ENCODE measurements around the gene OR52B2. TPM values are rescaled to one million over a fixed set of nuclear protein-coding genes. Genes with fewer than 3 reads are reported as not detected.

Gene OR52B2
- total RNA-seq, result not detected in 2 replicates

GRCh38 chr11:6170226-6170625, at the start of gene OR52B2:
OR52B2 (minus strand) TSS chr11:6170326; CDS start chr11:6170326, 0 bp downstream.

GRCh38 chr11:6205366-6205765, 35.2 kb upstream of the OR52B2 start, which contains the start of gene C11orf42:
C11orf42 (plus strand) TSS chr11:6205557; CDS start chr11:6205616, 59 bp downstream.

DNA sequence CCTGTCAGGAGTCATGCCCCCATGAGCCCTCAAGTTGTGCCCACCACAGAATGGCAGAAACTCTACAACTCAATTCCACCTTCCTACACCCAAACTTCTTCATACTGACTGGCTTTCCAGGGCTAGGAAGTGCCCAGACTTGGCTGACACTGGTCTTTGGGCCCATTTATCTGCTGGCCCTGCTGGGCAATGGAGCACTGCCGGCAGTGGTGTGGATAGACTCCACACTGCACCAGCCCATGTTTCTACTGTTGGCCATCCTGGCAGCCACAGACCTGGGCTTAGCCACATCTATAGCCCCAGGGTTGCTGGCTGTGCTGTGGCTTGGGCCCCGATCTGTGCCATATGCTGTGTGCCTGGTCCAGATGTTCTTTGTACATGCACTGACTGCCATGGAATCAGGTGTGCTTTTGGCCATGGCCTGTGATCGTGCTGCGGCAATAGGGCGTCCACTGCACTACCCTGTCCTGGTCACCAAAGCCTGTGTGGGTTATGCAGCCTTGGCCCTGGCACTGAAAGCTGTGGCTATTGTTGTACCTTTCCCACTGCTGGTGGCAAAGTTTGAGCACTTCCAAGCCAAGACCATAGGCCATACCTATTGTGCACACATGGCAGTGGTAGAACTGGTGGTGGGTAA, 29.2 kb upstream of the OR52B2 start, which contains the start of gene OR52W1:
OR52W1 (plus strand) TSS at position 51 of the 637 bp plus-strand sequence; CDS start at position 51, 0 bp downstream.

Other genes starting within 250 kb of the OR52B2 start
- gene OR56A3, start 228.1 kb downstream of the OR52B2 start, total RNA-seq, result not detected in 2 replicates
- not detected in 2 replicates for gene OR56A5, start 201.8 kb downstream of the OR52B2 start, total RNA-seq
- not detected in 2 replicates for gene OR52L1, start 183.3 kb downstream of the OR52B2 start, total RNA-seq
- gene OR56A4, start 163.4 kb downstream of the OR52B2 start, total RNA-seq, result not detected in 2 replicates
- gene OR56A1, start 139.6 kb downstream of the OR52B2 start, total RNA-seq, result not detected in 2 replicates
- not detected in 2 replicates for gene OR56B4, start 62.6 kb downstream of the OR52B2 start, total RNA-seq
- not detected in 2 replicates for gene OR52W1, start 28.9 kb upstream of the OR52B2 start, total RNA-seq
- gene C11orf42, start 35.2 kb upstream of the OR52B2 start, total RNA-seq, result not detected in 2 replicates
- 13.3 and 21.1 TPM in 2 replicates for gene FHIP1B, start 64.3 kb upstream of the OR52B2 start, total RNA-seq
- 0.07 and 0.17 TPM in 2 replicates for gene CNGA4, start 68.8 kb upstream of the OR52B2 start, total RNA-seq
- gene CCKBR, start 89.5 kb upstream of the OR52B2 start, total RNA-seq, result not detected in 2 replicates
- gene CAVIN3, start 150.2 kb upstream of the OR52B2 start, total RNA-seq, result 53.3 and 111 TPM in 2 replicates
- 91.4 and 111 TPM in 2 replicates for gene SMPD1, start 220.1 kb upstream of the OR52B2 start, total RNA-seq
- gene APBB1, start 248.8 kb upstream of the OR52B2 start, total RNA-seq, result 41.9 and 50.6 TPM in 2 replicates

Data from smooth muscle cell of the pulmonary artery (primary cell).